SJCRH30 (cell line): ENCODE measurements around the gene FIGNL1. TPM values are rescaled to one million over a fixed set of nuclear protein-coding genes. Genes with fewer than 3 reads are reported as not detected.

Source experiments
- DNase-seq, 2 experiments: peaks; one replicate each; pipeline ENCODE4 v3.0.0-alpha.2; 2015 to 2020
- H3K27ac ChIP-seq: fragments of 250-450 bp; sonication (Bioruptor Pico); 2 replicates; pipeline ENCODE4 v1.5.1; 2020; ENCODE audit warnings: mild to moderate bottlenecking, moderate library complexity
- H3K27me3 ChIP-seq: fragments of 250-450 bp; sonication (Bioruptor Pico); 2 replicates; pipeline ENCODE4 v1.5.1; 2020; ENCODE audit warnings: mild to moderate bottlenecking, moderate library complexity
- H3K36me3 ChIP-seq: fragments of 250-450 bp; sonication (Bioruptor Pico); 2 replicates; pipeline ENCODE4 v1.5.1; 2020; ENCODE audit warnings: mild to moderate bottlenecking, moderate library complexity
- H3K4me1 ChIP-seq: fragments of 250-450 bp; sonication (Bioruptor Pico); 2 replicates; pipeline ENCODE4 v1.5.1; 2020; ENCODE audit warnings: mild to moderate bottlenecking, moderate library complexity
- H3K4me3 ChIP-seq: fragments of 250-450 bp; sonication (Bioruptor Pico); 2 replicates; pipeline ENCODE4 v1.5.1; 2020; ENCODE audit warnings: mild to moderate bottlenecking, moderate library complexity
- H3K9me3 ChIP-seq: fragments of 250-450 bp; sonication (Bioruptor Pico); replicated peaks from 2 replicates; pipeline ENCODE4 v1.5.1; 2020; ENCODE audit warnings: mild to moderate bottlenecking, moderate library complexity
- total RNA-seq: library from RNA; depleted of rRNA; stranded (reverse); fragments of >200 nt; shearing (Covaris generic); gene quantifications from 2 replicates; pipeline ENCODE4 v1.2.3, GENCODE V29; 2014; rRNA removed

FIGNL1 gene
- total RNA-seq, 1 experiment from 2014 or later = 62.4 TPM

DNA sequence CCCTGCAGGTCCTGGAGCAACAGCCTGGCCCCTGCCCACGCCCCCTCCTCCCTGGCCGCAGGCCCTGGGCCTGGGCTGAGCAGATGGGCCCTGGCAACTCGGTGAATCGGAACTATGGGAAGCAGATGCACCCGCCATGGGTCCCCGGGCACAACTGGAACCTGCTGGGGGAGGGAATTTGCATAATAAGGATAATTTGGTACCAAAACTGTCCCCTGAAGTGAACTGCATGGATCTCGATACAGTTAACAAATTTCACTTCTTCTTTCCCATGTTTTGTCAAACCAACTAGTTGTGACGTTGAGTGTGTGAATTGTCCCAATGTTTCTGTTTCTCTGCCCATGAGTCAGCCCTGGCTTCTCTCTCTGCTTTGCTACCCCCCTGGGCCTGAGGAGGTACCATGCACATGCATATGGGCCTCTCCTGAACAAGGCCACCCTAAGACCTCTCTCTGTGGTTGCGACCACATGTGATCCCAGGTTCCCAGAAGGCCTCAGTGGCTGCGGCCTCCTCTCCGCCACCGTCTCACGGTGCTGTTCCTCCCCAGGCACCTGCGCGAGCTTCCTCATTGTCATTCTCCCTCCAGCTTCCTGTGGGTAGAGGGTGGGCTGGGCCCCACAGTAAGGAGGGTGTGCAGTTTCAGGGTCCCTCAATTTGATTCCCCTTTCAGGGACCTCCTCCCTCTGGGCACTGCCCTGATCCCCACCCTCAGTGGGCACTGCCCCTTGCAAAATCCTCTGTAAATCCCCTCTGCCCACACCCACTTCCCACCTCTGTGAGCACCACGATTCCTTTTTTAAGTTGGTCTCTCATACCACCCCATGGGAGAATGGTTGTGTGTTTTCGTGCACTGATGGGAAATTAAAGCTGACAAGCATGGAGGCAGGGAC is 40.0 kb downstream of the FIGNL1 start:
- DNase-seq = no peak
- H3K4me1 ChIP-seq = no peaks in the 10 kb centered on the region
- peaks cover 36% of the 10 kb centered on the region for H3K27me3 ChIP-seq
- no peak overlapping the region for H3K4me3 ChIP-seq
- no peaks in the 10 kb centered on the region for H3K9me3 ChIP-seq
- H3K27ac ChIP-seq = no peak overlapping the region
- H3K36me3 ChIP-seq = no peaks in the 10 kb centered on the region

DNA sequence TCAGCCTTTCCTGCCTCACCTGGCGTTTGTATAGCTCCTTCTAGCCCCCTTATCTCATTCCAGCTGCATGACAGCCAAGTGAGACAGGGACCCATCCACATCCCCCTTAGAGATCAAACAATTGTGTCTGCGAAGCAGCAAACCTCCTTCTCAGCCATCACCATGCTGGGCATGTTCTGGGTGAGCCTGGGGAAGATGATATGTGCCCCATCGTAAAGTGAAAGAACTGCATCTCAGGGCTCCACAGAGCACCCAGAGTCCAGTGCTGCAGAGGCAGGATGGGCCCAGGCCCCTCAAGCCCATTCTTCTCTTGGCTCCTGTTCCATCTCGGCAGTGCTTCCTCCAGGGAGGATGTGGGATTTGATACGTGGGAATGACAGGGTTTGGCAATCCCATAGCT is 43.2 kb downstream of the FIGNL1 start:
- H3K27ac ChIP-seq = no peak overlapping the region
- no peaks in the 10 kb centered on the region for H3K4me1 ChIP-seq
- DNase-seq = no peak
- H3K9me3 ChIP-seq = no peaks in the 10 kb centered on the region
- peaks cover 42% of the 10 kb centered on the region for H3K27me3 ChIP-seq
- no peaks in the 10 kb centered on the region for H3K36me3 ChIP-seq
- H3K4me3 ChIP-seq = no peak overlapping the region

DNA sequence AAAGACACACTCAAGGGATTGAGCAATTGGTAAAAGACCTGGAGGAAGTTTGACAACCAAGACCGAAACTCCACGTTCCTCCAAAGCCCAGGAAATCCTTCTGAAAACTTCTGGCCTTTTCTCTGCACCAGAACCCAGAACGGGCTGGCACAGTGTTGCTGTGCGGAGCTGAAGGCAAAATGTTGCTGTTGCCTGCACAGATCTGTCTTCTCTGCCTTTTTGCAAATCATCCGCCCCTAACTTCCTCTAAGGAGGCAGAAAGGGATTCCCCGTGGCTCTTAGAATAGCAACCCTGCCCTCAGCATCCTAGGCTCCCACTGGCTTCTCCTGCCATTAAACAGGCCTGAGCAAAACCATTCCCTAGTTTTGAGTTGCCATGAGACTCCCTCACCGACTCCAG is 44.9 kb downstream of the FIGNL1 start:
- Histone ChIP-seq H3K4me1 (no peaks in the 10 kb centered on the region), H3K27ac (no peak overlapping the region), H3K9me3 (no peaks in the 10 kb centered on the region), H3K27me3 (peaks cover 41% of the 10 kb centered on the region), H3K36me3 (no peaks in the 10 kb centered on the region), H3K4me3 (no peak overlapping the region)
- no peak for DNase-seq

DNA sequence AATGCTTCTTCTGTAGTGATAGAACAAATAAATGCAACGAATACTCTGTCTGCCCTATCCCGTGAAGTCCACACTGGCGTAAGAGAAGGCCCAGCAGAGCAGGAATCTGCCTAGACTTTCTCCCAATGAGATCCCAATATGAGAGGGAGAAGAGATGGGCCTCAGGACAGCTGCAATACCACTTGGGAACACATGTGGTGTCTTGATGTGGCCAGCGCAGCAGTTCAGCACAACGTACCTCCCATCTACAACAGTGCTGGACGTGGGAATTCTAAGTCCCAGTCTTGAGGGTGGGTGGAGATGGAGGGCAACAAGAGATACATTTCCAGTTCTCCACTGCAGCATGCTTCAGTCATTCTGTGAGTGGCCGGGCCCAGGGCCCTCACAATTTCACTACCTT is 45.8 kb downstream of the FIGNL1 start:
- H3K4me3 ChIP-seq = no peak overlapping the region
- no peaks in the 10 kb centered on the region for H3K36me3 ChIP-seq
- H3K4me1 ChIP-seq = no peaks in the 10 kb centered on the region
- H3K27ac ChIP-seq = no peak overlapping the region
- DNase-seq = peak in 1 of 2 experiments; percentile 13
- H3K9me3 ChIP-seq = no peaks in the 10 kb centered on the region
- peaks cover 41% of the 10 kb centered on the region for H3K27me3 ChIP-seq

DNA sequence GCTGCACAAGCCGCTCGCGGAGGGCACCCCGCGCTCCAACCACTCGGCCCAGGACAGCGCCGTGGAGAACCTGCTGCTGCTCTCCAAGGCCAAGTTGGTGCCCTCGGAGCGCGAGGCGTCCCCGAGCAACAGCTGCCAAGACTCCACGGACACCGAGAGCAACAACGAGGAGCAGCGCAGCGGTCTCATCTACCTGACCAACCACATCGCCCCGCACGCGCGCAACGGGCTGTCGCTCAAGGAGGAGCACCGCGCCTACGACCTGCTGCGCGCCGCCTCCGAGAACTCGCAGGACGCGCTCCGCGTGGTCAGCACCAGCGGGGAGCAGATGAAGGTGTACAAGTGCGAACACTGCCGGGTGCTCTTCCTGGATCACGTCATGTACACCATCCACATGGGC is 50.0 kb downstream of the FIGNL1 start:
- peaks cover 17% of the 10 kb centered on the region for H3K27me3 ChIP-seq
- H3K9me3 ChIP-seq = no peaks in the 10 kb centered on the region

GRCh38 chr7:50399635-50400034 is 50.5 kb downstream of the FIGNL1 start:
- DNase-seq = no peak
- Histone ChIP-seq H3K4me3 (no peak overlapping the region), H3K4me1 (no peaks in the 10 kb centered on the region), H3K27me3 (peaks cover 15% of the 10 kb centered on the region; the same call in 1 of the 2 replicates), H3K9me3 (no peaks in the 10 kb centered on the region), H3K36me3 (no peaks in the 10 kb centered on the region), H3K27ac (no peak overlapping the region)

More for the DNA sequence above, 50.0 kb downstream of the FIGNL1 start:
- Histone ChIP-seq H3K36me3 (no peaks in the 10 kb centered on the region), H3K27ac (no peak overlapping the region), H3K4me3 (no peak overlapping the region), H3K4me1 (no peaks in the 10 kb centered on the region)
- no peak for DNase-seq

- Histone ChIP-seq H3K36me3 (no peaks in the 10 kb centered on the region), H3K27me3 (peaks cover 12% of the 10 kb centered on the region; the same call in 1 of the 2 replicates), H3K4me3 (no peak overlapping the region), H3K4me1 (no peaks in the 10 kb centered on the region), H3K27ac (no peak overlapping the region), H3K9me3 (no peaks in the 10 kb centered on the region)
- DNase-seq = no peak
These were observed 50.9 kb downstream of the FIGNL1 start for GRCh38 chr7:50399206-50399605.

GRCh38 chr7:50397971-50398324 is 52.2 kb downstream of the FIGNL1 start:
- H3K4me1 ChIP-seq = no peaks in the 10 kb centered on the region
- H3K27me3 ChIP-seq = peaks cover 8% of the 10 kb centered on the region; the same call in 1 of the 2 replicates
- H3K9me3 ChIP-seq = no peaks in the 10 kb centered on the region
- H3K36me3 ChIP-seq = no peaks in the 10 kb centered on the region
- no peak for DNase-seq
- no peak overlapping the region for H3K4me3 ChIP-seq
- no peak overlapping the region for H3K27ac ChIP-seq

DNA sequence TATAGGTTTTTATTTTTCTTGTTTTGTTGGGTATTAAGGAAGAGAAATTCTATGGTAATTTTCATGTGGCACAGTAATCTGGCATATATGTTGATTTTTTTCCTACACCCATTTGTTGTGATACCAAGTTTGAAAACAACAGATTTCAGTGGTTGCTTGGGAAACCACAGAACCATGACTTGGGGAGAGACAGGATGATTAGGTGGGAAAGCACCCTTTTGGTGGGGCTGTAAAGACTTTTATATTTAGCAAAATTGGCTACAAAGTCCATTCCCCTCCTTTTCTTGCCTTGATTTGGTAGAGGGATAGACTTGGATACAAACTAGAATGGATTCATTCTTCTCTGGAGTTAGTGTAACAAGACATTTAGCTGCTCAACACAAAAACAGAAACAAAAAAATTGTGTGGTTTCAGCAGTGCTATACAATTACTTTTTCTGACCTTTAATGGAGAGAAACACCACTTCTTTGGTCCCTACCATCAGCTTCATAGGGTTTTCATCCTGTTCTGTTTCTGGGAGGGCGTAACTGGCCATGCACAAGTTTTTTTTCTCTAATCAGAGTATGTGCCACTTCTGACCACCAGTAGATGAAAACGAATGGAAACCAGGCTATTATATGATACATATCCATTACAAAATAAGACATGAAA is 52.7 kb downstream of the FIGNL1 start:
- Histone ChIP-seq H3K4me1 (no peaks in the 10 kb centered on the region), H3K36me3 (no peaks in the 10 kb centered on the region), H3K9me3 (no peaks in the 10 kb centered on the region), H3K27ac (no peak overlapping the region), H3K27me3 (peaks cover 3% of the 10 kb centered on the region; the same call in 1 of the 2 replicates), H3K4me3 (no peak overlapping the region)
- DNase-seq = no peak

GRCh38 chr7:50396856-50397255 is 53.3 kb downstream of the FIGNL1 start:
- peaks cover 3% of the 10 kb centered on the region; the same call in 1 of the 2 replicates for H3K27me3 ChIP-seq
- H3K9me3 ChIP-seq = no peaks in the 10 kb centered on the region
- H3K27ac ChIP-seq = no peak overlapping the region
- no peaks in the 10 kb centered on the region for H3K4me1 ChIP-seq
- DNase-seq = no peak
- no peak overlapping the region for H3K4me3 ChIP-seq
- H3K36me3 ChIP-seq = no peaks in the 10 kb centered on the region

GRCh38 chr7:50394315-50394714 is 55.8 kb downstream of the FIGNL1 start:
- Histone ChIP-seq H3K4me3 (no peak overlapping the region), H3K27ac (no peak overlapping the region), H3K27me3 (peaks cover under 1% of the 10 kb centered on the region; the same call in 1 of the 2 replicates), H3K36me3 (no peaks in the 10 kb centered on the region), H3K4me1 (no peaks in the 10 kb centered on the region), H3K9me3 (no peaks in the 10 kb centered on the region)
- no peak for DNase-seq

Other genes with a start within 250 kb of the FIGNL1 start
- not detected in 2 replicates for gene IKZF1, start 145.6 kb downstream of the FIGNL1 start, total RNA-seq
- not detected in 2 replicates for gene DDC, start 115.1 kb upstream of the FIGNL1 start, total RNA-seq